HepG2 (cell line): Measurements from ENCODE around the gene PTGIS. TPM values are rescaled to one million over a fixed set of nuclear protein-coding genes. Genes with fewer than 3 reads are reported as not detected.
A peak's percentile ranks its signal among the peaks of the same experiment; 100 is the strongest.

Experiments used
- ATM ChIP-seq: fragments of 450-650 bp; IDR thresholded peaks from 2 replicates; pipeline ENCODE4 v1.7.1; 2017; ENCODE audit warnings: mild to moderate bottlenecking, borderline replicate concordance
- CTCF ChIP-seq: sonication (generic); formaldehyde crosslinking; IDR thresholded peaks from 2 replicates; pipeline ENCODE4 v1.5.0; 2020; ENCODE audit warnings: mild to moderate bottlenecking, missing genetic modification reagents, moderate library complexity
- HCFC1 ChIP-seq: fragments of 150-350 bp; IDR thresholded peaks from 2 replicates; pipeline ENCODE4 v1.6.1; 2014; ENCODE audit warnings: low read depth, low read length
- HIVEP1 ChIP-seq: sonication (generic); formaldehyde crosslinking; IDR thresholded peaks from 2 replicates; pipeline ENCODE4 v1.4.0; 2020; ENCODE audit warnings: mild to moderate bottlenecking, missing genetic modification reagents
- JUND ChIP-seq: sonication (generic); formaldehyde crosslinking; IDR thresholded peaks from 2 replicates; pipeline ENCODE4 v1.8.0; 2022; ENCODE audit warnings: mild to moderate bottlenecking, missing genetic modification reagents
- KAT7 ChIP-seq: IDR thresholded peaks from 2 replicates; pipeline ENCODE4 v1.6.1; 2018; ENCODE audit warnings: borderline replicate concordance, missing compliant biosample characterization
- MXD3 ChIP-seq: IDR thresholded peaks from 2 replicates; pipeline ENCODE4 v1.6.1; 2016; ENCODE audit warnings: mild to moderate bottlenecking, missing biosample characterization, missing genetic modification reagents
- MXI1 ChIP-seq: IDR thresholded peaks from 3 replicates; pipeline ENCODE4 v1.6.1; 2012; ENCODE audit warnings: low read depth, low read length, inconsistent platforms, borderline replicate concordance
- NFKB2 ChIP-seq: sonication (generic); formaldehyde crosslinking; IDR thresholded peaks from 2 replicates; pipeline ENCODE4 v1.4.0; 2020; ENCODE audit warnings: missing genetic modification reagents, borderline replicate concordance
- SMC3 ChIP-seq: IDR thresholded peaks from 2 replicates; pipeline ENCODE4 v1.6.1; 2011; ENCODE audit warnings: low read length, improper control_type of control experiment
- SP140L ChIP-seq: sonication (generic); formaldehyde crosslinking; IDR thresholded peaks from 2 replicates; pipeline ENCODE4 v1.4.0; 2020; ENCODE audit warnings: missing genetic modification reagents, borderline replicate concordance
- STAG1 ChIP-seq: sonication (generic); formaldehyde crosslinking; IDR thresholded peaks from 2 replicates; pipeline ENCODE4 v1.4.0; 2020; ENCODE audit warnings: missing genetic modification reagents
- ZBTB14 ChIP-seq: sonication (generic); formaldehyde crosslinking; IDR thresholded peaks from 2 replicates; pipeline ENCODE4 v1.4.0; 2020; ENCODE audit warnings: missing genetic modification reagents
- ZBTB34 ChIP-seq: sonication (generic); formaldehyde crosslinking; IDR thresholded peaks from 2 replicates; pipeline ENCODE4 v1.8.0; 2022; ENCODE audit warnings: mild to moderate bottlenecking, missing genetic modification reagents
- ZBTB39 ChIP-seq: sonication (generic); formaldehyde crosslinking; IDR thresholded peaks from 2 replicates; pipeline ENCODE4 v1.5.0; 2020; ENCODE audit warnings: missing genetic modification reagents
- ZEB1 ChIP-seq: IDR thresholded peaks from 2 replicates; pipeline ENCODE4 v1.6.1; 2012; ENCODE audit warnings: mild to moderate bottlenecking, low read depth, inconsistent platforms; ENCODE audit not compliant: insufficient replicate concordance
- ZFP37 ChIP-seq: sonication (generic); formaldehyde crosslinking; IDR thresholded peaks from 2 replicates; pipeline ENCODE4 v1.4.0; 2020; ENCODE audit warnings: missing genetic modification reagents, borderline replicate concordance
- ZMAT5 ChIP-seq: sonication (generic); formaldehyde crosslinking; IDR thresholded peaks from 2 replicates; pipeline ENCODE4 v1.5.0; 2020; ENCODE audit warnings: mild to moderate bottlenecking, low read depth, missing genetic modification reagents, borderline replicate concordance
- ZNF121 ChIP-seq: sonication (generic); formaldehyde crosslinking; IDR thresholded peaks from 2 replicates; pipeline ENCODE4 v1.5.0; 2020; ENCODE audit warnings: mild to moderate bottlenecking, missing genetic modification reagents
- ZNF138 ChIP-seq: sonication (generic); formaldehyde crosslinking; IDR thresholded peaks from 2 replicates; pipeline ENCODE4 v1.5.0; 2020; ENCODE audit warnings: mild to moderate bottlenecking, low read depth, missing genetic modification reagents
- ZNF414 ChIP-seq: sonication (generic); formaldehyde crosslinking; IDR thresholded peaks from 2 replicates; pipeline ENCODE4 v1.5.0; 2020; ENCODE audit warnings: missing genetic modification reagents
- ZNF430 ChIP-seq: sonication (generic); formaldehyde crosslinking; IDR thresholded peaks from 2 replicates; pipeline ENCODE4 v1.9.0; 2021; ENCODE audit warnings: mild to moderate bottlenecking, missing genetic modification reagents
- polyA plus RNA-seq, 8 experiments: library from polyadenylated mRNA; depleted of rRNA in 3 of 8; stranded (reverse) in 7 of 8; unstranded in 1 of 8; fragments of >200 nt; fragmentation: Illumina TruSeq in 4 of 8; extraction: Trizol in 4 of 8; gene quantifications; 2 replicates each; pipeline versions ENCODE4 v1.2.1 to v1.2.3, GENCODE V29; 2011 to 2016; ENCODE audit warnings: low read depth in 4 of 8, missing spikeins in 1 of 8, mixed read lengths in 1 of 8; ENCODE audit not compliant: insufficient read depth in 1 of 8
- total RNA-seq, 5 experiments: library from RNA; depleted of rRNA; stranded (reverse); fragments of >200 nt; fragmentation: Illumina TruSeq; extraction: Trizol; gene quantifications; 2 replicates each; pipeline ENCODE4 v1.2.3, GENCODE V29; 2016; ENCODE audit warnings: low read depth in 1 of 5

Gene PTGIS
- total and polyA plus RNA-seq, 2 of the 13 experiments (the other 11 are each of a cell fraction or from before 2014, with no cell fraction given) = not detected

GRCh38 chr20:49583669-49584417 is 15.9 kb upstream of the PTGIS start (continued):
- TF ChIP-seq ZNF138 (CRISPR knock-in tag) (peak; percentile 93), SP140L (CRISPR knock-in tag) (0 out of 2 replicates have a peak, but pooled peaks have one; percentile 38), KAT7 (CRISPR knock-in tag) (peak; percentile 84), HCFC1 (no peak), STAG1 (CRISPR knock-in tag) (peak; percentile 61), HIVEP1 (CRISPR knock-in tag) (peak; percentile 91), ZNF414 (CRISPR knock-in tag) (peak; percentile 88; the same call in 1 of the 2 replicates), ATM (no peak), ZBTB14 (CRISPR knock-in tag) (no peak), SMC3 (peak; percentile 63), ZNF121 (peak; percentile 33; the same call in 1 of the 2 replicates), ZBTB34 (peak; percentile 77), MXD3 (no peak; the same call in none of the 2 replicates), ZEB1 (peak; percentile 91), ZFP37 (peak; percentile 68), CTCF (CRISPR knock-in tag) (peak; percentile 90), JUND (CRISPR knock-in tag) (peak; percentile 61), ZBTB39 (CRISPR knock-in tag) (peak; percentile 81), NFKB2 (peak; percentile 98), MXI1 (peak; percentile 88; the same call in 2 of the 3 replicates), ZMAT5 (CRISPR knock-in tag) (no peak), ZNF430 (CRISPR knock-in tag) (no peak)
